Calu3 (cell line): ENCODE data around the gene PRKCA. TPM values are rescaled to one million over a fixed set of nuclear protein-coding genes. Genes with fewer than 3 reads are reported as not detected.

ENCODE experiments used
- BruUV-seq: library from RNA; stranded (reverse); fragments of 400-500 nt; replicated peaks from 2 replicates; lab custom pipeline; 2021; lab: Mats Ljungman, UMichigan
- CTCF ChIA-PET: fragments of 300-600 bp; sonication (Branson Sonifier 250); formaldehyde crosslinking; loops from one replicate; lab custom pipeline; 2022; ENCODE audit warnings: antibody characterized with exemption; lab: Charles Lee
- DNase-seq: peaks from one replicate; pipeline ENCODE4 v3.0.0; 2022
- H3K27ac Mint-ChIP-seq: one replicate; pipeline ENCODE4 v1.8.0; 2022; ENCODE audit warnings: mixed read lengths; ENCODE audit not compliant: unreplicated experiment
- H3K27me3 Mint-ChIP-seq: one replicate; pipeline ENCODE4 v1.8.0; 2022; ENCODE audit warnings: mixed read lengths; ENCODE audit not compliant: unreplicated experiment
- H3K36me3 Mint-ChIP-seq: one replicate; pipeline ENCODE4 v1.8.0; 2022; ENCODE audit warnings: mild to moderate bottlenecking, moderate library complexity, mixed read lengths; ENCODE audit not compliant: insufficient read depth, unreplicated experiment
- H3K4me1 Mint-ChIP-seq: one replicate; pipeline ENCODE4 v1.8.0; 2022; ENCODE audit warnings: mild to moderate bottlenecking, low read depth, mixed read lengths; ENCODE audit not compliant: unreplicated experiment
- H3K4me3 Mint-ChIP-seq: one replicate; pipeline ENCODE4 v1.8.0; 2022; ENCODE audit warnings: mild to moderate bottlenecking, low read depth, moderate library complexity, mixed read lengths; ENCODE audit not compliant: unreplicated experiment
- H3K9me3 Mint-ChIP-seq: one replicate; pipeline ENCODE4 v1.8.0; 2022; ENCODE audit warnings: low read depth, mixed read lengths; ENCODE audit not compliant: unreplicated experiment
- CTCF ChIP-seq: fragments of 200-600 bp; IDR thresholded peaks from one replicate; pipeline ENCODE4 v1.8.0; 2022; ENCODE audit warnings: antibody characterized with exemption; ENCODE audit not compliant: unreplicated experiment
- intact Hi-C: fragments of 100-400 bp; cut with micrococcal nuclease; formaldehyde crosslinking; loops from one replicate; pipeline ENCODE4 v1.10.0; 2022; ENCODE audit not compliant: unreplicated experiment
- total RNA-seq: library from RNA; stranded (reverse); gene quantifications from 2 replicates; pipeline ENCODE4 v1.2.3, GENCODE V29; 2022

PRKCA gene
- total RNA-seq, 1 experiment from 2014 or later = 126 TPM

GRCh38 chr17:66750116-66750515, 447.7 kb downstream of the PRKCA start:
- intact Hi-C loops = no loop called here
- Mint-ChIP-seq H3K4me1 (no peaks in the 10 kb centered on the region), H3K27ac (no peak overlapping the region), H3K36me3 (peaks cover 7% of the 10 kb centered on the region), H3K9me3 (no peaks in the 10 kb centered on the region), H3K4me3 (no peak overlapping the region), H3K27me3 (no peaks in the 10 kb centered on the region)
- CTCF ChIA-PET = no interaction called here
- no peak for DNase-seq
- TF ChIP-seq CTCF = no peak
- no TSS peak for BruUV-seq

GRCh38 chr17:66750781-66751543, 448.5 kb downstream of the PRKCA start:
- Mint-ChIP-seq H3K27ac (no peak overlapping the region), H3K4me3 (no peak overlapping the region), H3K36me3 (peaks cover 4% of the 10 kb centered on the region), H3K9me3 (no peaks in the 10 kb centered on the region), H3K27me3 (no peaks in the 10 kb centered on the region), H3K4me1 (no peaks in the 10 kb centered on the region)
- CTCF ChIA-PET = no interaction called here
- intact Hi-C loops = no loop called here
- BruUV-seq = no TSS peak
- TF ChIP-seq CTCF = no peak
- DNase-seq = no peak

GRCh38 chr17:66751771-66752170, 449.4 kb downstream of the PRKCA start:
- Mint-ChIP-seq H3K36me3 (peaks cover 12% of the 10 kb centered on the region), H3K4me3 (no peak overlapping the region), H3K9me3 (no peaks in the 10 kb centered on the region), H3K27ac (no peak overlapping the region), H3K4me1 (no peaks in the 10 kb centered on the region), H3K27me3 (no peaks in the 10 kb centered on the region)
- CTCF ChIA-PET = no interaction called here
- no peak for DNase-seq
- TF ChIP-seq CTCF = no peak
- BruUV-seq = no TSS peak
- intact Hi-C loops = no loop called here

GRCh38 chr17:66752411-66752810, 450.0 kb downstream of the PRKCA start:
- intact Hi-C loops = no loop called here
- CTCF ChIA-PET = no interaction called here
- H3K9me3 Mint-ChIP-seq = no peaks in the 10 kb centered on the region
- DNase-seq = no peak
- TF ChIP-seq CTCF = no peak
- peaks cover 14% of the 10 kb centered on the region for H3K36me3 Mint-ChIP-seq
- no peak overlapping the region for H3K27ac Mint-ChIP-seq
- H3K4me3 Mint-ChIP-seq = no peak overlapping the region
- H3K4me1 Mint-ChIP-seq = no peaks in the 10 kb centered on the region
- BruUV-seq = no TSS peak
- H3K27me3 Mint-ChIP-seq = no peaks in the 10 kb centered on the region
